Tibial artery (tissue), 4 donors: ENCODE data around the gene VSTM2L.

Experiments
- DNase-seq, 2 donors: peaks; one replicate each; pipeline ENCODE4 v3.0.0-alpha.2; 2019
- H3K27ac ChIP-seq, 2 donors: fragments of 200-600 bp; sonication (generic) in 1 of 2; 1 replicate in 1 of 2; 2 replicates in 1 of 2; pipeline ENCODE4 v1.5.1; 2018 to 2019; ENCODE audit warnings: mild to moderate bottlenecking in 1 of 2
- H3K27me3 ChIP-seq, 2 donors: fragments of 200-600 bp; sonication (generic) in 1 of 2; one replicate each; pipeline versions ENCODE4 v1.5.1 to v1.6.0; 2016 to 2019
- H3K36me3 ChIP-seq, 3 donors: fragments of 200-600 bp; sonication (generic) in 2 of 3; one replicate each; pipeline ENCODE4 v1.5.1; 2016 to 2019; ENCODE audit warnings: mild to moderate bottlenecking in 2 of 3
- H3K4me1 ChIP-seq, 4 donors: fragments of 200-600 bp; sonication (generic) in 2 of 4; 1 replicate in 3 of 4; 2 replicates in 1 of 4; pipeline ENCODE4 v1.5.1; 2016 to 2019
- H3K4me3 ChIP-seq, 2 donors: fragments of 200-600 bp; sonication (generic) in 1 of 2; 1 replicate in 1 of 2; 2 replicates in 1 of 2; pipeline ENCODE4 v1.5.1; 2018 to 2019; ENCODE audit warnings: mild to moderate bottlenecking in 2 of 2
- H3K9me3 ChIP-seq, 3 donors: fragments of 200-600 bp; sonication (generic) in 1 of 3; one replicate each; pipeline ENCODE4 v1.5.1; 2016 to 2019
- intact Hi-C: fragments of 100-400 bp; cut with DNase I; formaldehyde crosslinking; loops from one replicate; pipeline ENCODE4 v1.15.0; 2023; ENCODE audit warnings: low total_unique reads
- TF ChIP-seq, protein P1 (sequence below), 2 experiments: fragments of 200-600 bp in 1 of 2; fragments of 450-650 bp in 1 of 2; IDR thresholded peaks; one replicate each; pipeline ENCODE4 v1.5.1; 2017 to 2019; ENCODE audit warnings: antibody characterized with exemption in 2 of 2, mild to moderate bottlenecking in 1 of 2, moderate library complexity in 1 of 2

The VSTM2L gene

DNA sequence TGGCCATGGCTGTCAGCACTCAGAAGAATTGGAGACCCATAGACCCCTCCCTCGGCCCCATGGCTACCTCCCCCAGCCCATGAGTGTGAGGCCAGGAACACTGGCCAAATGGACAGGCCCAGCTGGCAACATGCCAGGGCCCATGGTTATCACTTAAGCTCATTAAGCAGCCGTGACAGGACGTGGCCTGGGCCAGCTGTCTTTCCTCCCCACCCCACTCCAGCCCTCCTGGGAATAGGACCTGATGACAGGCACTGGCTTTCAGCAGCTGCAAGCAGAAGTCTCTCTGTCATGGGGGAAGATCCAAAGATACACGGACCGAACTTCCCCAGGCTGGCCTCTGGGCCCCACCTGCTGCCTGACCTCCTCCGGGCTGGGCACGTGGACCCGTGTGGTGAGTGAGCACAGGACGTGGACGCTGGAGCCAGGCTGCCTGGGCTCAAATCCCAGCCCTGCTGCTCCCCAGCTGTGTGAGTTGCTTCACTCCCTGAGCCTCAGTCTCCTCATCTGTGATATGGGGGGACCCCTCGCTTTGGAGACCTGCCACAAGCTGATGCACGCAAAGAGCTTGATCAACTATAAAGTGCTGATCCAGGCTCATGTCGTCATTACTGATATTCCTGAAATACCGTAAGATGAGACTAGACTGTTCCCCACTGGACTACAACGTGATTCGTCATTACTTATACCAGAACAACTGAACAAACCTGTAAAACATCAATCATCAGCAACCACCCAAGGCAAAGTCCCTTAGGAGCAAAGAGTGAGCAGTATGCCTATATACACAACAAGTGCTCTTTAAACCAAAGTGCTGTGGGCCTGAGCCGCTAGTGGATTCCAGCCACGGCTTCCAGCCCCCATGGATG lies 22.0 kb upstream of the VSTM2L start:
- Histone ChIP-seq H3K27me3 (peaks cover 0 to 18% of the 10 kb centered on the region in 2 donors), H3K4me1 (no peaks in the 10 kb centered on the region), H3K4me3 (no peak overlapping the region), H3K9me3 (no peaks in the 10 kb centered on the region), H3K36me3 (no peaks in the 10 kb centered on the region), H3K27ac (no peak overlapping the region)
- DNase-seq = no peak
- TF ChIP-seq, protein P1, sequence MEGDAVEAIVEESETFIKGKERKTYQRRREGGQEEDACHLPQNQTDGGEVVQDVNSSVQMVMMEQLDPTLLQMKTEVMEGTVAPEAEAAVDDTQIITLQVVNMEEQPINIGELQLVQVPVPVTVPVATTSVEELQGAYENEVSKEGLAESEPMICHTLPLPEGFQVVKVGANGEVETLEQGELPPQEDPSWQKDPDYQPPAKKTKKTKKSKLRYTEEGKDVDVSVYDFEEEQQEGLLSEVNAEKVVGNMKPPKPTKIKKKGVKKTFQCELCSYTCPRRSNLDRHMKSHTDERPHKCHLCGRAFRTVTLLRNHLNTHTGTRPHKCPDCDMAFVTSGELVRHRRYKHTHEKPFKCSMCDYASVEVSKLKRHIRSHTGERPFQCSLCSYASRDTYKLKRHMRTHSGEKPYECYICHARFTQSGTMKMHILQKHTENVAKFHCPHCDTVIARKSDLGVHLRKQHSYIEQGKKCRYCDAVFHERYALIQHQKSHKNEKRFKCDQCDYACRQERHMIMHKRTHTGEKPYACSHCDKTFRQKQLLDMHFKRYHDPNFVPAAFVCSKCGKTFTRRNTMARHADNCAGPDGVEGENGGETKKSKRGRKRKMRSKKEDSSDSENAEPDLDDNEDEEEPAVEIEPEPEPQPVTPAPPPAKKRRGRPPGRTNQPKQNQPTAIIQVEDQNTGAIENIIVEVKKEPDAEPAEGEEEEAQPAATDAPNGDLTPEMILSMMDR (IDR thresholded peaks at IDR 0.05) = no peak
- intact Hi-C loops = no loop called here

DNA sequence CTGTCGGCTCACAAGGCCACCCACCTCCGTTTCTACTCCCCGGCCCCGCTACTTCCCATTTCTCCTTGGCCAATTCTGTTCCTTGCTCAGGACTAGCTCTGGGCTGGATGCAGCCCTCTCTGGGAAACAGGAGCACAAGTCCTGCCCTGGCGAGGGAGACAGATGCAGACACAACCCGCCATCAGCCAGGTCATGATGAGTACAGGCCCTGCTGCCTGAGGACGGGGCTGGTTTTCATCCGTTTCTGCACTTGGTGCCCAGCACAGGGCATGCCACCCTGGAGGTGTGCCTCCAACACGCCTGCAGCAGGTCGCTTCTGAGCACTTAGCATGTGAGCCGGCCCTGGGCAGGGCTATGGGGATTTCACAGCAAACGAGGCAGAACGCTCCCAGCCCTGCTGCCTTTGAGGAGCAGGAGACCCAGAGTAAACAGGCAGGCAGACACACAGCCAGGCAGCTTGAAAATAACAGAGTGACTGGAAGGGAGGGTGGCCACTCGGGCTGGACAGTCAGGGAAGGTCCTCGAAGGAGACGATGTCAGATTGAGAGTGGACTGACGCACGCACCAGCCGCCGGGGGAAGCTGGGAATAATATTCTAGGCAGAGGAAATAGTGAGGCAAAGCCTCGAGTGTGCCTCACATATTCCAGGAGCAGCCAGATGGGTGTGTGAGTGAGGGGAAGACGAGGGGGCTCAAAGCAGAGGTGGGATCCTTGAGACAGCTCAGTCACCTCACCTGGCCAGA lies 21.2 kb upstream of the VSTM2L start:
- TF ChIP-seq, protein P1 (IDR thresholded peaks at IDR 0.05) = no peak
- Histone ChIP-seq H3K27me3 (peaks cover 0 to 22% of the 10 kb centered on the region in 2 donors), H3K9me3 (no peaks in the 10 kb centered on the region), H3K27ac (no peak overlapping the region), H3K4me3 (no peak overlapping the region), H3K4me1 (no peaks in the 10 kb centered on the region), H3K36me3 (no peaks in the 10 kb centered on the region)
- DNase-seq = no peak
- intact Hi-C loops = no loop called here

DNA sequence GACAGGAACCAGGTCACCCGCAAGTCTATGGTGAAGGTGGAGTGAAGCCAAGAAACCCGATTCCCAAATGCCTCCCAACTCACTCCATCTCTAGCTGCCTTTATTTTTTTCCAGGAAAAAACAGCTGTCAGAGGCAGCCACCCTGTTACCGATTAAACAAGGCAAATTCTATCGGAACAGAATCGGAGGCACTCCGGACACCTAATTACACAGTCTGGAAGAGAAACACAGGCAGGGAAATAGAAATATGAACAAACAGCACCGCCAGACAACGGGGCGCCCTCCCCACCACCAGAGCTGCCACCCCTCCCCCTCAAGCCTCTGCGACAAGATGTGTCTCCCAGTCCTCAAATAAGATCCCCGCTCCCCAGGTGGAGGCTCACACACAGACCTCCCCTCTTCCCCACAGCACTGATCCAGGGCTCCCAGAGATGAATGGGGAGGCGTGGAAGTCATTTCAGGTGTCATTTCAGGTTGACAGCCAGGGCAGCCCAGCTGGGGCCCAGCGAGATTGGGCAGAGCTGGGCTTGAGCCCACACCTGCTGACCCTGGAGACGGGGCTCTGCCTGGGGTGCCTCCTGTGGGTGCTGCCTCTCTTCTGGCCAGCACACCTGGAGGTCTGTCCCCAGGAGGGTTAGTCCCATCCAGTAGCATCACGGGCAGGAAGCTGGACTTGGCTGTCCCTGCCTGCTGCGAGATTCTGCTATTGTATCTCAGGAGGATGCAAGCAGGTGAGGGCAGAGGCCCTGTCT lies 19.8 kb upstream of the VSTM2L start:
- Histone ChIP-seq H3K36me3 (no peaks in the 10 kb centered on the region), H3K4me3 (no peak overlapping the region), H3K9me3 (no peaks in the 10 kb centered on the region), H3K27ac (no peak overlapping the region), H3K27me3 (peaks cover 0 to 22% of the 10 kb centered on the region in 2 donors), H3K4me1 (no peaks in the 10 kb centered on the region)
- TF ChIP-seq, protein P1 (IDR thresholded peaks at IDR 0.05) = no peak
- intact Hi-C loops = no loop called here
- no peak for DNase-seq

DNA sequence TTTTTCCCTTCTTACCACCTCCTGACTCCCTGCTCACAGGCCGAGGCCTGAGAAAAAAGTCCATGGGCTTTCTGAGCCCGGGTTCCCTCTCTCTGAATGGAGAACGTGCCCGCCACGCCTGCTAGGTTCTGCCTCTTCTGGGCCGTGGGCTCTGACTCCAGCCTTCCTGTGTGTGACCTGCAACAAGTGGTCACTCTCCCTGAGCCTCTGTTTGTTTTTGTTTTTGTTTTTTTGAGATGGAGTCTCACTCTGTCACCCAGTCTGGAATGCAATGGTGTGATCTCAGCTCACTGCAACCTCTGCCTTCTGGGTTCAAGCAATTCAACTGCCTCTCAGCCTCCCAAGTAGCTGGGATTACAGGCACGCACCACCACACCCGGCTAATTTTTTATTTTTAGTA lies 17.9 kb upstream of the VSTM2L start:
- H3K27ac ChIP-seq = no peak overlapping the region
- H3K4me3 ChIP-seq = no peak overlapping the region
- no peaks in the 10 kb centered on the region for H3K9me3 ChIP-seq
- H3K4me1 ChIP-seq = no peaks in the 10 kb centered on the region
- DNase-seq = no peak
- TF ChIP-seq, protein P1 (IDR thresholded peaks at IDR 0.05) = no peak
- H3K27me3 ChIP-seq = peaks cover 0 to 22% of the 10 kb centered on the region in 2 donors
- intact Hi-C loops = no loop called here
- no peaks in the 10 kb centered on the region for H3K36me3 ChIP-seq

DNA sequence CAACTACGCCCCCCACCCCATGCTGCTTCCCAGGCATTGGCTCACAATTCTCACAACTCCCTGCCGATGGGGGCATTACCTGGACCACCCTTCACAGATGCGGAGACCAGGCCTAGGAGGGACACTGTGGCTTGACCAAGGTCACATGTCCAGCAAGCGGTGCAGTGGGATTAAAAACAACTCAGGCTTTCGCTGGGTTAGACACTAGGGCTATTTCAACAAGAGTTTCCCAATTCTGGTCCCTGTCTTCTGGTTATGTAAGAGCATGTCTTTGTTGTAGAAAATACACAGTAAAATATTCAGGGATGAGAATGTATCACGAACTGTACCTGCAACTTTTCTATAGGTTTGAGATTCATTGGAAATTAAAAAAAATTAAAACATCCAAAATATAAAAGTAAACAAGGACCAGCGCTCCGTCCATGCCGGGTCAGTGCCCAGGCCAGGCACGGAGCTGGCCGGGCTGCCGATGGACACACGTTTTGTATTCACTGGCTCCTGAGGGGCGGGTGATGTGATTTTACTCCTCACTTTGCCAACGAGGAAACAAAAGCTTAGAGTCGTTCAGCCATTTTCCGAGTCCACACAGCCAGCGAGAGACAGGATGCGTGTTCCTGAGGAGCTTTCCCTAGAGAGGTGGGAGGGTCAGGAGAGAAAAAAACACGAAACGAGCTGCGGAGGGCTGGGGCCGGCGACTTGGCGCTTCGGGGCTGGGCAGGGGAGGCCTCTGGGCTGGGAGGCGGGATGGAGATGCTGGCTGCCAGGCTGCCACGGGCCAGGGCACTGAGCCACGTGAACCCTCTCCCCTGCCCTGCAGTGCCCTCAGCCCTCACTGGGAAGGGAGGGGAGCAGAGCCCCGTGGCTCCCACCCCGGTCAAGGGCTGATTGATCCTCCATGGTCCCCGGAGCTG lies 17.1 kb upstream of the VSTM2L start:
- H3K4me1 ChIP-seq = no peaks in the 10 kb centered on the region
- H3K27ac ChIP-seq = no peak overlapping the region
- no peak overlapping the region for H3K4me3 ChIP-seq
- DNase-seq = no peak
- intact Hi-C loops = no loop called here
- H3K9me3 ChIP-seq = no peaks in the 10 kb centered on the region
- TF ChIP-seq, protein P1 (IDR thresholded peaks at IDR 0.05) = no peak
- H3K27me3 ChIP-seq = peaks cover 0 to 22% of the 10 kb centered on the region in 2 donors
- H3K36me3 ChIP-seq = no peaks in the 10 kb centered on the region
